Superior temporal gyrus (tissue), 1 donor: ENCODE measurements around the gene ANKRD30A.
"Not testable (repeated sequence)": the region's sequence is repeated elsewhere in the genome, so short reads cannot be mapped to it uniquely, and the experiment has no call there.

ENCODE experiments used
- DNase-seq: peaks from one replicate; pipeline ENCODE4 v3.0.0-alpha.2; 2016; ENCODE audit errors: extremely low spot score

Gene ANKRD30A

DNA sequence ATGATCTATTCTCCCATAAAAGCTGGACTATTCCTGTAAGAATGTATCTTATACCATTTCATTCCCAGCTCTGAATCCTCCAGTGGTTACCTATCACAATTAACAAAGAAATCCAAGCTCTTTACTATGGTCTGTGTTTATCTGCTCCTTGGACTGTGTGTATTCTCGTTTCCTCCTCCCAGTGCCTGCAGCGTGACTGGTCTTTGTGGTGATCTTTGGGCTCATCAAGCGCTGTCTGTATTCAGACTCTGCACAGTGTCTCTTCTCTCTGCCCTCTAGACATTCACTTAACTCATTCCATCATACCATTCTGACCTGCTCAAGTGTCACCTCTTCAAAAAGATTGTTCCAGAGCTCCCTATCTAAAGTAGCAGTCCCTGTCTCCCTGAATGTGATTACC lies 130.4 kb downstream of the ANKRD30A start:
- not testable (repeated sequence) for DNase-seq

GRCh38 chr10:37263304-37263703 lies 137.9 kb downstream of the ANKRD30A start:
- no peak for DNase-seq

GRCh38 chr10:37268266-37268665 lies 142.9 kb downstream of the ANKRD30A start:
- no peak for DNase-seq

- no peak for DNase-seq
Measured at GRCh38 chr10:37269554-37270256, 144.3 kb downstream of the ANKRD30A start.

GRCh38 chr10:37275216-37275777 lies 149.9 kb downstream of the ANKRD30A start:
- DNase-seq = no peak

DNA sequence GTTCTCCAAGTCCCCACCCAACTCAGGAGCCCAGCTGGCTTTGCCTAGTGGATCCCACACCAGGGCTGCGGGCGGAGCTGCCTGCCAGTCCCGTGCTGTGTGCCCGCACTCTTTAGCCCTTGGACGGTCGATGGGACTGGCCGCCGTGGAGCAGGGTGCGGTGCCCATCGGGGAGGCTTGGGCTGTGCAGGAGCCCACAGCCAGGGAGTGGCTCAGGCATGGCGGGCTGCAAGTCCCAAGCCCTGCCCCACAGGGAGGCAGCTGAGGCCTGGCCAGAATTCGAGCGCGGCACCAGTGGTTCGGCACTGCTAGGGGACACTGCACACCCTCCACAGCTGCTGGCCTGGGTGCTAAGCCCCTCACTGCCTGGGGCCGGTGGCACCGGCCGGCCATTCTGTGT lies 159.7 kb downstream of the ANKRD30A start:
- DNase-seq = no peak

DNA sequence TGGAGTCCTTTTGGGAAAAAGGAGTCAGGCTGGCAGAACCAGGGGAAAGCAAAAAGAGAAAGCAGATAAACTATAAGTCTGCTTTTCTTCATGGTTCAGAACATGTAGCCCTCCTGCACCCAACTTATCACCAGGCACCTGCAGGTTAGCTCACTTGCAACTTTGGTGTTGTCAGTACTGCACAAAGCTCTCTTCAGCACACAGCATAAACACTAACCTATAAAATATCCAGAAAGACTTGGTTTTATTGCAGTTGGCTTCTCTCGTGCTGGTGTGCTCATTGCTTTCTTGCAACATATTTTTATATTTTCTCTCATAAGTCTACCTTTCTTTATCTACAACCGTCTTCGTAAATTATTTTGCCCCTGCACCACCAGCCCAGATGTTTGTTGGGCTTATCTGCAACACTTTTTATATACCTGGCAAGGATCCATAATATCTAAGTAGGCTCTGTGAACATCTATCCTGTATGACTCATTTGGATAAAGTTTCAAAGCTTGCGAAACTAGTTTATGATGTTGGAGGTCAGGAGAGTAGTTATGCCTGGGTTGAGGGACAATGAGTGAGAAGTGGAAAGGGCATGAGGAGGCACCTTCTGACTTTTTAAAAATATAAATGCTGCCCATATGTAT lies 164.6 kb downstream of the ANKRD30A start:
- DNase-seq = no peak

DNA sequence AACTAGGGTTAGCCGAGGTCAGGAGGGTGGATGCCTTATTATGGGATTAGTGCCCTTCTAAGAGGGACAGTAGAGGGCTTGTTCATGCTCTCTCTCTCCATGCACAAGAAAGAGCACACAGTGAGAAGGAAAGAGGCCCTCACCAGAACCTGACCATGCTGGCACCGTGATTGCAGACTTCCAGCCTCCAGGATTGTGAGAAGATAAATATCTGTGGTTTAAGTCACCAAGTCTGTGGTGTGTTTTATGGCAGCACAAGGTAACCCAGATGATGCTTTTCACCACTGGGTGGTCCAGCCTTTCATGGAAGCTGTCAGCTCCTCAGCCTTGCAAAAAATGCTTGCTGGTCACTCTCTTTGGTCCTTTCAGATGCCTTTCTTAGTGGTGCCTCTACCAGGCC lies 175.9 kb downstream of the ANKRD30A start:
- no peak for DNase-seq

DNA sequence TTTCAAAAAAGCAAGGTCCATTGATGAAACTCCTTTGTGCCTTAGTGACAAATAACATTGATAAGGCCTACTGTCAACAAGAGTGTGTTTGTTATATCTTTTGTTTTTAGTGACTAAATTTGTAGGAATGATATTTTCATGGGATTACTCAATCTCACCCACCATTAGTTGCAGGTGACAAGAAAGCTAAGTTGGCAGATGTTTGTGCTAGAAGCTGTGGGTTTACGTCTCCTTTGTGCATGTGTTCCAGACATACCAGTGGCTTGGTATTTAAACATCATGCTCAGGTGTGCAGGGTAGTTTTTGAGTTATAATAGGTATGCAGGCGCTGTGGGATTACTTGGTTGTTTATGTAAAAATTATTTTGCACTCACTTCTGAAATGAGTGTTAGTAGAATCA lies 178.6 kb downstream of the ANKRD30A start:
- DNase-seq = no peak

GRCh38 chr10:37314350-37314749 lies 189.0 kb downstream of the ANKRD30A start:
- DNase-seq = no peak

- DNase-seq = no peak
Measured at GRCh38 chr10:37314862-37315261, 189.5 kb downstream of the ANKRD30A start.

GRCh38 chr10:37344413-37344812 lies 219.0 kb downstream of the ANKRD30A start:
- DNase-seq = no peak

DNA sequence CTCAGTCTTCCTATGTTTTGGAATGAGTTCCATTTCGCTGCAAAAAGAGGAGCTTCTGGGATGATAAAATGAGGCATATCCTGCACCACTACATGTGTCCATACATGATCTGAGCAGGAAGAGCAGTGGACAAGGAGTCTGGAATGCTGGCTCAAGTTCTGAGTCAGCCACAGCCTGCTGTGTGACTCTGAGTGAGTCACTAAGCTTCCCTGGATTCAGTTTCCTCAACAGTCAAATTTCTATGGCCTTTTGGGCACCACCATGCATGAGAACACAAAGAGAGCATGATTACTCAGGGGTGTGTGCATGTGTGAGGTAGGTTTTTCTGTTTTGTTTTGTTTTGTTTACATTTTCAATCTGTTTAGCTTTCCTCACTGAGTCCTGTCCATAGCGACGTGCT lies 254.6 kb downstream of the ANKRD30A start:
- no peak for DNase-seq

DNA sequence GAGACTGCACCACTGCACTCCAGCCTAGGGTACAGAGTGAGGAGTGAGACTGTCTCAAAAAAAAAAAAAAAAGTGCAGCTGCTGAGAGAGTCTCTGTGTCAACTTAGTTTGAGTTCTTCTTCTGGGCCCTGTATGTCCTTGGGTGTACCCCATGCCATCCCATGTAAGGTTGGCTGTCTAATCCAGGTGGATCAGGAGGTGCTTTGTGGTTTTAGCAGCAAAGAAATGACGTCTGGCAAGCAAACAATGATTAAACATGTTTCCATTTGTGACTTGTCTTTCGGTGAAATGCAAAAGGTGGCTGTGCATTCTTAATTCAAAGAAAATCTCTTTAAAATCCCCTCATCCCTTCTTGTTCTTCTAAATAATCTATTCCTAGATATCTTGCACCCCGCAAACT lies 255.9 kb downstream of the ANKRD30A start:
- no peak for DNase-seq

DNA sequence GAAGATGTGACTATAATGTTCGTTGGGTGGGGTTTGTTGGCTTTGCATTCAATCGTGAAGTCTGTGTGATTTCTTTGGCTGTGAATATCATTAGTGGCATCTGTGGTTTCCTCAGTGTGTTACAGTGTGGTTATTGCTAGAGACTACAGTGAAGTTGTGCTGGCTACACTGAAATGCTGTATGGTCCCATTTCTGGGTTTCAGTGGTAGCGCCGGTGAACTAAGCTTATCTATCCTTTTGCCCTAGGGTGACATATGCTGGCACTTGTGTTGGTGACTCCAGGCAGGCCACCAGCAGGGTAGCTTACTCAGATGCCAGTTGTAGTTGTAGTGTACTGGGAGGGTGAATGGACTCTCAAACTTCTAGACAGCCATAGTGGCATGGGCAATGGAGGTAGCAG lies 259.5 kb downstream of the ANKRD30A start:
- no peak for DNase-seq

DNA sequence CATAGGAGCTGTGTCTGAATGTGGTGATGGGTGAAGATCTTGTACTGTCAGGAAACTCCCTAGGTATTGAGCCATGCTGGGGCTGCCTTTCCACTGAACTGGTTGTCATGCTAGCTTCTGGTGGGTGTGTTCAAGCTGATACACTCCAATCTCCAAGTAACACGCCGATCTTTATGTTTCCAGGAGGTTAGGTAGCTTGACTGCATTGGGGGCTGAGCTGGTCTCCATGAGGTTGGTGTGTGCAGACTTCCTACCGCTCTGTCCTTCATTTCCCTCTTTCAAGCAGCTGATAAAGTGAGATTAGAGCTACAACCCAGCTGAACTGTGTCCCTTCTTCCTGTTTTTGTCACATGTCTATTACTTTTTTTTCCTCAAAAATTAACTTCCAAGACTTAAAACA lies 265.5 kb downstream of the ANKRD30A start:
- no peak for DNase-seq

GRCh38 chr10:37400774-37401173 lies 275.4 kb downstream of the ANKRD30A start:
- not testable (repeated sequence) for DNase-seq

DNA sequence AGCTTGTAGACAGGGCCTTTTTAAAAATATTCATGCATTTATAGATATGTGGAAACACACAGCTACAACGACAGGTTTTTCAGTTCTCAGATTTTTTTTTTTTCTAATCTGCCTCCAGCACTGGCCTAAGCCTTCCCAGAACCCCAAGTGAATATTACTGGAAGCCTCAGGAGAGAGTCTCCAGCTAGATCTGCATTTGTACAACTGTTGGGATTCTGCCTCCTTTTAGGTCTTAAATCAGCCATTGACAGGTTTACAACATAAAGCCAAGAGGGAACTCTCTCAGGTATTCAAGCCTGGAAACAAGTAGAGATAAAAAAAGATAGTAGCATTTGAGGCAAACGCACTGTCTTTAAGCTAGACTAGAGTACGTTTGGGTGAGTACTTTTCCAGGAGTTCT lies 275.8 kb downstream of the ANKRD30A start:
- DNase-seq = no peak

DNA sequence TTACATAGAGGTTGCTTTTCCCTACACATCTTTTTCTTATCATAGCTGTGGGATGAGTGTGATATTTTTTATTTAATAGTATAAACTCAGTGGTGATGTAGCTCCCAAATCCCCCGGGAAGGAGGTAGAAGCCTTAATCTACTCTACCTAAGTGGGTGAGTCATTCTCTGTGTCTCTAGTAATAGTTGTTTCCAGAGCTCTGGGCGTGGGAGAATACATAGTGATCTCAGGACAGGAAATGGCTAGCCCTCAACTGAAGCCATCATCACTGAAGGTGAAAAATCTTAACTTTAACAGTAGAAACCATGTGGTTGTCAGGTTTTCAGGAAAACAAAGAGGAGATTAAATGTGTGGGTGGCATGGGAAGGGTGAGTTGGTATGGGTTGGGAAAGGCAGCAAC lies 278.4 kb downstream of the ANKRD30A start:
- DNase-seq = no peak
